HL-60/S4 treated with phorbol 12-myristate 13-acetate at 8.2 ng/mL for 4 days and 3 days (cell line): ENCODE data around the gene CT45A10.
"Not testable (repeated sequence)": the region's sequence is repeated elsewhere in the genome, so short reads cannot be mapped to it uniquely, and the experiment has no call there.

Source experiments
- in situ Hi-C: fragments of 300-500 bp; cut with MboI; formaldehyde crosslinking; loops from 2 replicates; pipeline ENCODE4 v1.15.0; 2022; ENCODE audit warnings: low sequenced_read_pairs

CT45A10 gene

GRCh38 chrX:135893294-135893817 lies at the start of gene CT45A10, which contains the start of gene SAGE1:
Gene CT45A10, minus strand, starts transcription at chrX:135893444. Its CDS starts 8,100 bp downstream, at chrX:135885344.
Gene SAGE1, plus strand, starts transcription at chrX:135893716. Its CDS starts 2,527 bp downstream, at chrX:135896243.
- in situ Hi-C loops: no loop called here

- in situ Hi-C loops: no loop called here
These were observed 38.6 kb upstream of the CT45A10 start for GRCh38 chrX:135931644-135932487.

GRCh38 chrX:135927897-135928296 lies 34.7 kb upstream of the CT45A10 start:
- in situ Hi-C loops: no loop called here

DNA sequence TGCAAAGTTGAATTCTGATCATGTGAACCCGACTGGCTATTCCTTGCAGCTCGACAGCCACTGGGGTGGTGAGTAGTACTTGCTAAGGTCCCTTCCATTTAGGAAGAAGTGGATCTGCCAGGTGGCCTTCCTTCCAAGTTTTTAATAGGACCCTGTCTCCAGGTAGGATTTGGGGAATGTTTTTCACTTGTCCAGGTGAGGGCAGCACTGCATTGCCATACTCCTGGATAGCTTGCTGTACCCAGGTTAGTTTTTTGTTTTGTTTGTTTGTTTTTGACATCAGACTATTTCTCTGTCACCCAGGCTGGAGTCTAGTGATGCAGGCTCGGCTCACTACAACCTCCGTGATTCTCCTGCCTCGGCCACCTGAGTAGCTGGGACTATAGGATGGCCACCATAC lies 30.1 kb upstream of the CT45A10 start:
- in situ Hi-C loops: no loop called here

- in situ Hi-C loops: not testable (repeated sequence)
These were observed 27.3 kb upstream of the CT45A10 start for GRCh38 chrX:135920516-135920915.

GRCh38 chrX:135914404-135914803 lies 21.2 kb upstream of the CT45A10 start:
- in situ Hi-C loops: no loop called here

- in situ Hi-C loops: no loop called here
These were observed 17.0 kb upstream of the CT45A10 start for GRCh38 chrX:135910251-135910650.

DNA sequence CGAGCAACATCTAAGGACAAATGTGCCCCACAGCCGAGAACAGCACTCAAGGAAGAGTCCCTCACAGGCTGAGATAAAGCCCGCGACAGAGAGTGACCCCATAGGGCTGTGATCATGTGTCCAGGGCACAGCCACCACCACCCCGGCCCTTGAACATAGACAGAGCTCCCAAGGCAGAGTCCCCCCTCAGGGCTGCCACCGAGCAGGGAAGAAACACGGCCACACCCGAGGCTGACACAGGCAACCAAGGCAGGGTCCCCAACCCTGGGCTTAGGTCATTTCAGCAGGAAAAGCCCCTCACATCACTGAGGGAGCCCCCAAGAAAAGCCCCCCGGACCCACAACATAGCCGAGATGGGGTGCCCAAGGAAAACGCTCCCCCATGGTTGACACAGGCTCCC lies 463 bp downstream of the CT45A10 start:
- in situ Hi-C loops: no loop called here

DNA sequence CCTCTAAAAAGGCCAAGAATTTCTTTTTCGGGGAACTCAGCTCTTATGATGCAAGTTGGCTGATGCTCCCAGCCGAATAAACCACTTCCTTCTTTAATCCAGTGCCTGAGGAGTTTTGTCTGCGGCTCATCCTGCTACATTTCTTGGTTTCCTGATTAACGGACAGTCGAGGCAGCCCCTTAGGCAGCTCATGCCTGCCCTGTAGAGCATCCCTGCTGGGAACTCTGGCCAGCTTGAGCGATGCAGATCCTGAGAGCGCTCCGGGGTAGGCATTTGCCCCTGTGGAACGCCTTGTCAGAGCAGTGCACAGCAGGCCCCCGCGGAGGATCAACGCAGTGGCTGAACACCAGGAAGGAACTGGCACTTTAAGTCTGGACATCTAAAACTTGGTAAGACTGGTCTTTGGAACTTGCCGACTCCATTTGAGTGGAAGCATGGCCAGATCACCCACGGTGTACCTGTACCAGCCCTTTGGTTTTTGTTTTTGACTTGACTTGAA lies 3.1 kb downstream of the CT45A10 start:
- in situ Hi-C loops: no loop called here

GRCh38 chrX:135888976-135889375 lies 4.3 kb downstream of the CT45A10 start:
- in situ Hi-C loops: not testable (repeated sequence)

DNA sequence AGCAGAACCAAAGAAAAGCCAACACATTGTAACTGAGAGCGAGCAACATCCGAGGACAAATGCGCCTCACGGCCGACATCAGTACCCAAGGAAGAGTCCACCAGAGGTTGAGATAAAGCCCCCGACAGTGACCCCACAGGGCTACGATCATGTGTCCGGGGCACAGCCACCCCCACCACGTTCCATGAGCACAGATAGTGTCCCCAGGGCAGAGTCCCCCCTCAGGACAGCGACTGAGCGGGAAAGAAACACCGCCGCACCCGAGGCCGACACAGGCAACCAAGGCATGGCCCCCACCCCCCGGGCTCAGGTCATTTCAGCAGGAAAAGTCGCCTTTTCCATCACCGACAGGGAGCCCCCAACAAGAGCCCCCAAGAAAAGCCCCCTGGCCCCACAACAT lies 5.0 kb downstream of the CT45A10 start:
- in situ Hi-C loops: not testable (repeated sequence)

- in situ Hi-C loops: not testable (repeated sequence)
These were observed 10.5 kb downstream of the CT45A10 start for GRCh38 chrX:135882741-135883140.

DNA sequence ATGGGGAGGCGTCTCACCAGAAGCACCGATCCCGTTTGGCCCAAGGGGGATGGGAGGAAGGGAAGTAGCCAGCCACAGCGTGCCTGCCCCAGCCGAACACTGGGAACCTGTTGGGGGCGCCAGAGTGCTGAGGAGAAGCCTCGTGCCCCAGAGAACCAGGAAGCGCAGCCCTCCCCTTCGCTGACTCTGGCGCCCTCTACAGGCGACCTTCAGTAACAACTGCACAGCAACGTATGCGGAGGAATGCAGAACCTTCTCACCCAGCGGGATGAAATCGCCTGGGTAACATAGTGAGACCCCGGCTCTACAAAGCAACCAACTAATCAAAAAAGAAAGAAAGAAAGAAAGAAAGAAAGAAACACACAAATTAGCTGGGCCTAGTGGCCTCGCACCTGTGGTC lies 21.5 kb downstream of the CT45A10 start, which contains the start of gene CT45A9:
Gene CT45A9, minus strand, starts transcription at position 101 of the 400 bp plus-strand sequence. CDS start 3,751 bp downstream, outside the sequence.
- in situ Hi-C loops: not testable (repeated sequence)

GRCh38 chrX:135854438-135854837 lies 38.8 kb downstream of the CT45A10 start, which contains the start of gene CT45A8:
Gene CT45A8, minus strand, starts transcription at chrX:135854538. Its CDS starts 3,755 bp downstream, at chrX:135850783.
- in situ Hi-C loops: not testable (repeated sequence)

- in situ Hi-C loops: not testable (repeated sequence)
These were observed 56.1 kb downstream of the CT45A10 start, which contains the start of gene CT45A7 for GRCh38 chrX:135837180-135837579. Gene CT45A7, minus strand, starts transcription at chrX:135837280. Its CDS starts 3,747 bp downstream, at chrX:135833533.
